ENCODE measurements around the gene FEV.

DNA sequence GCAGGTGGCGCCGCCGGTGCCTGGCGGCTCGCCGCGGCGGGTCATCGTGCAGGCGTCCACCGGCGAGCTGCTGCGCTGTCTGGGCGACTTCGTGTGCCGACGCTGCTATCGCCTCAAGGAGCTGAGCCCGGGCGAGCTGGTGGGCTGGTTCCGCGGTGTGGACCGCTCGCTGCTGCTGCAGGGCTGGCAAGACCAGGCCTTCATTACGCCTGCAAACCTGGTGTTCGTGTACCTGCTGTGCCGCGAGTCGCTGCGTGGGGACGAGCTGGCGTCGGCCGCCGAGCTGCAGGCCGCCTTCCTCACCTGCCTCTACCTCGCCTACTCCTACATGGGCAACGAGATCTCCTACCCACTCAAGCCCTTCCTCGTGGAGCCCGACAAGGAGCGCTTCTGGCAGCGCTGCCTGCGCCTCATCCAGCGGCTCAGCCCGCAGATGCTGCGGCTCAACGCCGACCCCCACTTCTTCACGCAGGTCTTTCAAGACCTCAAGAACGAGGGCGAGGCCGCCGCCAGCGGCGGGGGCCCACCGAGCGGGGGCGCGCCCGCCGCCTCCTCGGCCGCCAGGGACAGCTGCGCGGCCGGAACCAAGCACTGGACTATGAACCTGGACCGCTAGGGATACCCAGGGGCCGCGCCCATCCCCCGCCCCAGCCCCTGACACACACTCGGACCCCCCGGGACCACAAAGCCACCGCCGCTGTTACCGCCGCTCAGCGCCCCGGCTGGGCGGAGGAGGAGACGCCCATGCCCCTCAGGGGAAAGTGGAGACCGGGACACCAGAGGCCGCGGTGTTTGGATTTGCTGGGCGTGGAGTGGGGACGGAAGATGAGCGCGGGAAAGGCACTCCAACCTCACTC, 24.4 kb downstream of the FEV start:
- TF ChIP-seq, protein P1, sequence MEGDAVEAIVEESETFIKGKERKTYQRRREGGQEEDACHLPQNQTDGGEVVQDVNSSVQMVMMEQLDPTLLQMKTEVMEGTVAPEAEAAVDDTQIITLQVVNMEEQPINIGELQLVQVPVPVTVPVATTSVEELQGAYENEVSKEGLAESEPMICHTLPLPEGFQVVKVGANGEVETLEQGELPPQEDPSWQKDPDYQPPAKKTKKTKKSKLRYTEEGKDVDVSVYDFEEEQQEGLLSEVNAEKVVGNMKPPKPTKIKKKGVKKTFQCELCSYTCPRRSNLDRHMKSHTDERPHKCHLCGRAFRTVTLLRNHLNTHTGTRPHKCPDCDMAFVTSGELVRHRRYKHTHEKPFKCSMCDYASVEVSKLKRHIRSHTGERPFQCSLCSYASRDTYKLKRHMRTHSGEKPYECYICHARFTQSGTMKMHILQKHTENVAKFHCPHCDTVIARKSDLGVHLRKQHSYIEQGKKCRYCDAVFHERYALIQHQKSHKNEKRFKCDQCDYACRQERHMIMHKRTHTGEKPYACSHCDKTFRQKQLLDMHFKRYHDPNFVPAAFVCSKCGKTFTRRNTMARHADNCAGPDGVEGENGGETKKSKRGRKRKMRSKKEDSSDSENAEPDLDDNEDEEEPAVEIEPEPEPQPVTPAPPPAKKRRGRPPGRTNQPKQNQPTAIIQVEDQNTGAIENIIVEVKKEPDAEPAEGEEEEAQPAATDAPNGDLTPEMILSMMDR (IDR thresholded peaks at IDR 0.05; ENCODE audit: low read length) = no peak
- TF ChIP-seq EZH2phosphoT487 (IDR thresholded peaks at IDR 0.05; ENCODE audit: low read length) (no peak), EZH2 (optimal IDR thresholded peaks at IDR 0.05; ENCODE audit: low read depth, low read length) (no peak)
